LNCAP (cell line): Measurements from ENCODE around the gene PROB1.

ENCODE experiments used
- CTCF ChIP-seq: fragments of 450-650 bp; IDR thresholded peaks from 2 replicates; pipeline ENCODE4 v1.5.1; 2017; ENCODE audit warnings: mild to moderate bottlenecking

PROB1 gene

GRCh38 chr5:139374909-139375308 is 20.0 kb downstream of the PROB1 start:
- TF ChIP-seq CTCF: no peak

DNA sequence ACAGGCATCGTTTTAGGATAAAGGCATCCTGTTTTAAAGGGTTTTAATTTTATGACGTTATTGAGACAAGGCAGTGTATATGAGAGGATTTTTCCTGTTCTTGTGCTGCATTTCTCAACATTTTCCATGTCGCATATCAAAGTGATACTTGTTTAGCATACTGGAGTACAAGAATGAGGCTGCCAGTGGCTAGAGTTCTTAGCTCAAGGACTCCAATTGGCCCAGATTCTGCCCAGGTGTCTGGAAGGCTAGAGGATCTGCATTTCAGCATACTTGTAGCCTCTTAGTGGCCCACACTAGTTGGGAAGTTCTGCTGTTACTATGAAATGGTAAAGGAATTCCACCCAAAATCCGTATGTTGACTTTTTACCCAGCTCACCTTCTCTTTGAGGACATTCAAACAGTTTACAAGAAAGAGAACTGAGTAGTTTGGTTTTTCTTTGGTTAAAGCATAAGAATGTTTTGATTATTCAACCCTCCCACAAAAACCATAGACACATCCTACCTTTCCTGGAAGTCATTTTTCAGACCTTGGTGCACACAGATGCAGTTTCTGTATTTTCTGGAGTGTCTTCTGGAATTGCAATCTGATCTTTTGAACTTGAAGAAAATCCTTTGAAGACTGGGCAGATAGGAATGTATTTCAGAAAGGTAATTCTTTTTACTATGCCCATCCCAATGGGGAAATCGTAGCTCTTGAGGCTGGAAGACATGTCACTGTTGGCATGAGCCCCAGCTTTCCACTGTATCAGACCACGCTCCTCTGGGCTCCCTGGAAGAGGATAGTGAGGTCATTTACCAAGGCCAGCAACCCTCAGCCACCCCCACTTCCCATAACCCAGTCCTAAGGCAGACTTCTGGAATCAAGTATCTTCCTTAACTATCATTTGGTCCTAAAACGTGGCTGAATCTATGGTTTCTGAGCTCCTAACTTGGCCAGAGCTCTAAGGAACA is 23.1 kb downstream of the PROB1 start:
- TF ChIP-seq CTCF: no peak

GRCh38 chr5:139369181-139369580 is 25.7 kb downstream of the PROB1 start:
- no peak for TF ChIP-seq CTCF

GRCh38 chr5:139368613-139369012 is 26.3 kb downstream of the PROB1 start:
- TF ChIP-seq CTCF: no peak

DNA sequence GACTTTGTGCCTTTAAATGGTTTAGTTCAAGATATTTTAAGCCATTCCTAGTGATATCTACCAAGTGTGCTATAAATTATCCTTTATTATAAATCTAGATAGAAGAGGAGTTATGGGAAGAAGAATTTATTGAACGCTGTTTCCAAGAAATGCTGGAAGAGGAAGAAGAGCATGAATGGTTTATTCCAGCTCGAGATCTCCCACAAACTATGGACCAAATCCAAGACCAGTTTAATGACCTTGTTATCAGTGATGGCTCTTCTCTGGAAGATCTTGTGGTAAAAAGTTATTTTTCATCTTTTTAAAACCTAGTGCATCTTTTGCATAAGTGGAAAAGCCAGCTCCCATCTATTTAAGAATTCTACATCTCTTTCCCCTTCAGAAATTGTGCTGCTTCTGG is 30.4 kb downstream of the PROB1 start:
- TF ChIP-seq CTCF: no peak

DNA sequence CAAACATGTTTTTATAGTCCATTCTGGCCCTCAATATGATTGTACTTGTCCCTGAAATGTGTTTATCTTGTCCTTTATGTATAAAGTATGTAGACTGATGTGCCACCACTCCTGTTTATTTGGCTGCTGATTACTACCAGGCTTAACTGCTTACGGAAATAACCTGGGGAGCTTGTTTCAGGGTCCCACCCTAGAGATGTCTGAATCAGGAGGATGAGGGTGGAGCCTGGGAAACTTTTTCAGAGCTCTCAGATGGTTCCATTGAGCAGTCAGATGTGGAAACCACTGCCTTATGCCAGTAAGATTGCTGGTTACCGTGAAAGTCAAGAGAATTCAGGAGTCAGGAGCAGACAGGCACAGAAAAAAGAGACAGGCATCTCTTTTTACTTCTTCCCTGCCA is 31.0 kb downstream of the PROB1 start:
- no peak for TF ChIP-seq CTCF

- TF ChIP-seq CTCF: no peak
Measured at GRCh38 chr5:139361835-139362429, 33.0 kb downstream of the PROB1 start.
